ENCODE results near the gene HIRA. TPM values are rescaled to one million over a fixed set of nuclear protein-coding genes. Genes with fewer than 3 reads are reported as not detected.

The HIRA gene
- total and polyA plus RNA-seq, 9 of the 15 experiments (the other 6 are each of a cell fraction or from before 2014, with no cell fraction given): 0.96 to 132 (median 58.4) TPM

DNA sequence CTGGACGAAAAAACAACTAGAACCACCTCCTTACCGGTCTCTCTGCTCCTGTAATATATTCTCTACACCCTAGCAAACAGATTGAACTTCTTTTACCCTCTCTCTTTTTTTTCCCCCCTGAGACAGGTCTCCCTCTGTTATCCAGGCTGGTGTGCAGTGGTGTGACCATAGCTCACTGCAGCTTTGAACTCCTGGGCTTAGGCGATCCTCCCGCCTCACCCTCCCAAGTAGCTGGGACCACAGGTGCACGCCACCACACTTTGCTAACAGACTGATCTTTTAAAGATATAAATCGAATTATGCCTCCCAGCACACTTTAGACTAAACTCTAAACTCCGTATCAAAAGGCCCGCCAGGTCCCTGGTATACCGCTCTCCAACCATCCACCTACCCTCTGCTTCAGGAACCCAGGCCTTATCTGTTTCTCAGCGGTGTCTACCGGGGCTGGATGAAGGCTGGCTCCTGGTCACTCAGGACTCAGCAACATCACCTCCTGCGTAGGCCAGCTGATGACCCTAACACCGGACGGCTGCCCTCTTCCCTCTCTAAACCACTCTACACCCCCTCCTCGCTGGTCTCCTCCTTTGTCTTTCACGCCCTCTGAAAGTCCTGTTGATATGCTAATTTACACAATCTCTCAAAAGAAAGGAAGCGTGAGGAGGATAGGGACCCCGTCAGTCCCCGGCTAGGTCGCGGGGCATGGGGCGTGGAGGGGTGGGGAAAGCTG, 15.2 kb upstream of the HIRA start (continued):
- TF ChIP-seq RB1 (IDR thresholded peaks at IDR 0.05; ENCODE audit: low read depth): 0 out of 2 replicates have a peak, but pooled peaks have one; percentile 7
- TF ChIP-seq TRIM24 (IDR thresholded peaks at IDR 0.05): 0 out of 4 replicates have a peak, but pooled peaks of 1 of the 2 experiments have one; percentile 61
- TF ChIP-seq, protein P1, sequence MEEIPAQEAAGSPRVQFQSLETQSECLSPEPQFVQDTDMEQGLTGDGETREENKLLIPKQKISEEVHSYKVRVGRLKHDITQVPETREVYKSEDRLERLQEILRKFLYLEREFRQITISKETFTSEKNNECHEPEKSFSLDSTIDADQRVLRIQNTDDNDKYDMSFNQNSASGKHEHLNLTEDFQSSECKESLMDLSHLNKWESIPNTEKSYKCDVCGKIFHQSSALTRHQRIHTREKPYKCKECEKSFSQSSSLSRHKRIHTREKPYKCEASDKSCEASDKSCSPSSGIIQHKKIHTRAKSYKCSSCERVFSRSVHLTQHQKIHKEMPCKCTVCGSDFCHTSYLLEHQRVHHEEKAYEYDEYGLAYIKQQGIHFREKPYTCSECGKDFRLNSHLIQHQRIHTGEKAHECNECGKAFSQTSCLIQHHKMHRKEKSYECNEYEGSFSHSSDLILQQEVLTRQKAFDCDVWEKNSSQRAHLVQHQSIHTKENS (CRISPR knock-in tag; IDR thresholded peaks at IDR 0.05): no peak
- no peak for TF ChIP-seq POU5F1 (IDR thresholded peaks at IDR 0.05; ENCODE audit: borderline replicate concordance, low read depth, low read length, partially characterized antibody)
- 0 out of 2 replicates have a peak, but pooled peaks have one; percentile 35 for TF ChIP-seq ZNF395 (CRISPR knock-in tag; IDR thresholded peaks at IDR 0.05)
- no peak for TF ChIP-seq ATF3 (IDR thresholded peaks at IDR 0.05)
- peak; percentile 72; the same call in 1 of the 2 replicates for TF ChIP-seq ATF3 (CRISPR knock-in tag; conservative IDR thresholded peaks at IDR 0.05)
- peak; percentile 69 for TF ChIP-seq ZNF197 (CRISPR knock-in tag; IDR thresholded peaks at IDR 0.05; ENCODE audit: low read depth)
- no peak for TF ChIP-seq SMARCC2 (IDR thresholded peaks at IDR 0.05; ENCODE audit: low read depth)
- no peak for TF ChIP-seq RAD51 (IDR thresholded peaks at IDR 0.05; ENCODE audit: borderline replicate concordance, low read depth)
- TF ChIP-seq, protein P2, sequence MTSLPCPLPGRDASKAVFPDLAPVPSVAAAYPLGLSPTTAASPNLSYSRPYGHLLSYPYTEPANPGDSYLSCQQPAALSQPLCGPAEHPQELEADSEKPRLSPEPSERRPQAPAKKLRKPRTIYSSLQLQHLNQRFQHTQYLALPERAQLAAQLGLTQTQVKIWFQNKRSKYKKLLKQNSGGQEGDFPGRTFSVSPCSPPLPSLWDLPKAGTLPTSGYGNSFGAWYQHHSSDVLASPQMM (CRISPR knock-in tag; IDR thresholded peaks at IDR 0.05): no peak
- no peak for TF ChIP-seq ELF1 (tag; IDR thresholded peaks at IDR 0.05)
- no peak for TF ChIP-seq ZNF507 (tag; conservative IDR thresholded peaks at IDR 0.05)
- no peak for TF ChIP-seq NCOA4 (IDR thresholded peaks at IDR 0.05; ENCODE audit: partially characterized antibody)
- no peak for TF ChIP-seq CCNT2 (IDR thresholded peaks at IDR 0.05; ENCODE audit: borderline replicate concordance, extremely low read depth, insufficient read length, low read depth, low read length)
- no peak; the same call in 1 of the 2 replicates for TF ChIP-seq ATF7 (IDR thresholded peaks at IDR 0.05)
- no peak for TF ChIP-seq RBM34 (IDR thresholded peaks at IDR 0.05; ENCODE audit: borderline replicate concordance, insufficient read depth, low read length)
- no peak for TF ChIP-seq PYGO2 (tag; IDR thresholded peaks at IDR 0.05)
- TF ChIP-seq PHTF2 (CRISPR knock-in tag; IDR thresholded peaks at IDR 0.05): peak; percentile 82; the same call in 1 of the 2 replicates
- no peak for TF ChIP-seq SAP30 (IDR thresholded peaks at IDR 0.05; ENCODE audit: borderline replicate concordance, insufficient read depth, low read depth, low read length, poor library complexity, severe bottlenecking)
- no peak; a peak in 1 of 4 replicates for TF ChIP-seq NRF1 (conservative IDR thresholded peaks at IDR 0.05 in 1 of 2, IDR thresholded peaks at IDR 0.05 in 1 of 2)
- no peak for TF ChIP-seq ATF1 (CRISPR knock-in tag; IDR thresholded peaks at IDR 0.05)
- TF ChIP-seq ATF1 (tag; IDR thresholded peaks at IDR 0.05): no peak
